Psoas muscle (tissue), 8 donors: Measurements from ENCODE around the gene MBTPS1. TPM values are rescaled to one million over a fixed set of nuclear protein-coding genes. Genes with fewer than 3 reads are reported as not detected.
A peak's percentile ranks its signal among the peaks of the same experiment; 100 is the strongest.

Source experiments
- ATAC-seq, 4 donors: fragments of 200-7000 bp; cut with Tn5 transposase; one replicate each; pipeline ENCODE4 v1.9.1; 2020; ENCODE audit warnings: moderate library complexity in 3 of 4, mild to moderate bottlenecking in 2 of 4
- DNase-seq, 2 donors: peaks; one replicate each; pipeline ENCODE4 v3.0.0-alpha.2; 2020
- H3K27ac ChIP-seq: fragments of 200-600 bp; one replicate; pipeline ENCODE4 v1.8.0; 2022
- H3K27me3 ChIP-seq, 3 donors: fragments of 200-600 bp in 1 of 3; one replicate each; pipeline versions ENCODE4 v1.6.1 to v1.8.0; 2013 to 2022; ENCODE audit warnings: low read length in 2 of 3, mild to moderate bottlenecking in 2 of 3, moderate library complexity in 1 of 3; ENCODE audit not compliant: insufficient read depth in 3 of 3
- H3K36me3 ChIP-seq, 2 donors: fragments of 200-600 bp in 1 of 2; one replicate each; pipeline versions ENCODE4 v1.6.1 to v1.8.0; 2013 to 2022; ENCODE audit warnings: low read depth in 1 of 2, mild to moderate bottlenecking in 1 of 2, moderate library complexity in 1 of 2; ENCODE audit not compliant: insufficient read depth in 1 of 2
- H3K4me1 ChIP-seq: fragments of 200-600 bp; one replicate; pipeline ENCODE4 v1.8.0; 2022
- H3K4me3 ChIP-seq: fragments of 200-600 bp; one replicate; pipeline ENCODE4 v1.8.0; 2022; ENCODE audit warnings: mild to moderate bottlenecking
- H3K9me3 ChIP-seq: fragments of 200-600 bp; one replicate; pipeline ENCODE4 v1.8.0; 2022
- WGBS, 3 donors: extraction: QIAGEN DNeasy Blood & Tissue Kit; methylation state at CpG; one replicate each; pipeline versions ENCODE4 v1.1.6 to v1.1.7; 2013; 5-methylcytosine and 5-hydroxymethylcytosine counted together
- intact Hi-C, 2 donors: fragments of 100-400 bp; cut with DNase I; formaldehyde crosslinking; loops; one replicate each; pipeline versions ENCODE4 v1.11.0 to v1.14.2; 2022
- polyA plus RNA-seq, 3 donors: library from polyadenylated mRNA; stranded (reverse); fragments of 200-250 nt; gene quantifications; one replicate each; pipeline ENCODE4 v1.2.3, GENCODE V29; 2013
- total RNA-seq, 4 donors: library from RNA; stranded (reverse); fragmentation: NEBNext Ultra II Directional in 2 of 4; extraction: Animal tissue kit (Norgen Biotek cat#: 25700) in 2 of 4; gene quantifications; one replicate each; pipeline versions ENCODE4 v1.2.1 to v1.2.4, GENCODE V29; 2021 to 2023
- TF ChIP-seq, protein P1 (sequence below): fragments of 200-600 bp; IDR thresholded peaks from one replicate; pipeline ENCODE4 v1.8.0; 2022; ENCODE audit warnings: antibody characterized with exemption
- donor health status: healthy with polysubstance abuse.
- donor health status: DM: no; HTN: no; CAD: no; lungs with moderate emphysema.
- donor health status: Bipolar disorder and iron deficiency.
- donor health status: healthy.
- donor health status: DM: yes; HTN: yes; CAD: no.
- donor health status: DM: no; HTN: no; CAD: no.
- donor health status: DM: no; HTN: no; CAD: no.
- donor health status: DM: yes; HTN: yes; CAD: no.

MBTPS1 gene
- total and polyA plus RNA-seq, 7 donors = 18.6 to 31.8 (median 28.8) TPM

DNA sequence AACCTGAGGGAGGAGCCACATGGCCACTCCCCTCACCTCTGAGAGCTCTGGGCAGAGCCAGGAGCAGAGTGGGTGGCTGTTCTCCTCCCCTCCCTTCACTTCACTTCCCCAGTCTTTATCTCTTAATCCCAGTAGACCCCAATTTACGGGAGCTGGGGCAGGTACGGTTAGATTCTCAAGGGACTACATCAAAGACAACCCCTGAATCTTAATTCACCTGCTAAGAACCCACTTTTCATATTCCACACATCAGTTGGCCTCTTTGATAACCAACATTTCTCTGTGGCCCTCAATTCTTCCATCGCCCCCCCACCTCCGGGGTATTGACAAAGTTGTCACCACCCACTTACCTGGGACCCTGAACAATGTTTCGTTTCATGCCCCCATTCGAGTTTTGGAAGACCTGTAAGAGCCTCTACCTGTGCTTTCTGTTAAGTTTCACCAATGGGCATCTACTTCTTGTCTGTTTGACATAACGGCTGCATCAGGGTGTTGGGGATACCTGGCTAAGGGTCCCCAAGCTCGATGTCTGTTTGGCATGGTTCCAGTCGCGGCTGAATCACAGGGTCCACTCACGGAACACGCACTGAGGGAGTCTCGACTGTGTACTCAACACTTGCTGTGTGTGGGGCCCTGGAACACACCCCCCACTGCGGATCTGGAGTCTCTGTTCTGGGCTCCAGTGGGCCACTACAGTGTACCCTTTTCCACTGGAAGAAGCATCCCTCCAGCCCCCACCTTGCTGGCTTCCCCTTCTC, 102.0 kb downstream of the MBTPS1 start:
- no peaks in the 10 kb centered on the region for H3K9me3 ChIP-seq
- peaks cover 0 to 10% (median 0%) of the 10 kb centered on the region in 3 donors for H3K27me3 ChIP-seq
- WGBS, 3 donors = 68 to 84% (median 69%) methylated on average over 14 of the region's 14 CpGs
- no peak overlapping the region for H3K4me3 ChIP-seq
- DNase-seq (no peak), ATAC-seq (no peak)
- intact Hi-C loops = no loop called here
- TF ChIP-seq, protein P1, sequence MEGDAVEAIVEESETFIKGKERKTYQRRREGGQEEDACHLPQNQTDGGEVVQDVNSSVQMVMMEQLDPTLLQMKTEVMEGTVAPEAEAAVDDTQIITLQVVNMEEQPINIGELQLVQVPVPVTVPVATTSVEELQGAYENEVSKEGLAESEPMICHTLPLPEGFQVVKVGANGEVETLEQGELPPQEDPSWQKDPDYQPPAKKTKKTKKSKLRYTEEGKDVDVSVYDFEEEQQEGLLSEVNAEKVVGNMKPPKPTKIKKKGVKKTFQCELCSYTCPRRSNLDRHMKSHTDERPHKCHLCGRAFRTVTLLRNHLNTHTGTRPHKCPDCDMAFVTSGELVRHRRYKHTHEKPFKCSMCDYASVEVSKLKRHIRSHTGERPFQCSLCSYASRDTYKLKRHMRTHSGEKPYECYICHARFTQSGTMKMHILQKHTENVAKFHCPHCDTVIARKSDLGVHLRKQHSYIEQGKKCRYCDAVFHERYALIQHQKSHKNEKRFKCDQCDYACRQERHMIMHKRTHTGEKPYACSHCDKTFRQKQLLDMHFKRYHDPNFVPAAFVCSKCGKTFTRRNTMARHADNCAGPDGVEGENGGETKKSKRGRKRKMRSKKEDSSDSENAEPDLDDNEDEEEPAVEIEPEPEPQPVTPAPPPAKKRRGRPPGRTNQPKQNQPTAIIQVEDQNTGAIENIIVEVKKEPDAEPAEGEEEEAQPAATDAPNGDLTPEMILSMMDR = no peak
- no peak overlapping the region for H3K27ac ChIP-seq
- no peaks in the 10 kb centered on the region for H3K4me1 ChIP-seq
- no peaks in the 10 kb centered on the region for H3K36me3 ChIP-seq

DNA sequence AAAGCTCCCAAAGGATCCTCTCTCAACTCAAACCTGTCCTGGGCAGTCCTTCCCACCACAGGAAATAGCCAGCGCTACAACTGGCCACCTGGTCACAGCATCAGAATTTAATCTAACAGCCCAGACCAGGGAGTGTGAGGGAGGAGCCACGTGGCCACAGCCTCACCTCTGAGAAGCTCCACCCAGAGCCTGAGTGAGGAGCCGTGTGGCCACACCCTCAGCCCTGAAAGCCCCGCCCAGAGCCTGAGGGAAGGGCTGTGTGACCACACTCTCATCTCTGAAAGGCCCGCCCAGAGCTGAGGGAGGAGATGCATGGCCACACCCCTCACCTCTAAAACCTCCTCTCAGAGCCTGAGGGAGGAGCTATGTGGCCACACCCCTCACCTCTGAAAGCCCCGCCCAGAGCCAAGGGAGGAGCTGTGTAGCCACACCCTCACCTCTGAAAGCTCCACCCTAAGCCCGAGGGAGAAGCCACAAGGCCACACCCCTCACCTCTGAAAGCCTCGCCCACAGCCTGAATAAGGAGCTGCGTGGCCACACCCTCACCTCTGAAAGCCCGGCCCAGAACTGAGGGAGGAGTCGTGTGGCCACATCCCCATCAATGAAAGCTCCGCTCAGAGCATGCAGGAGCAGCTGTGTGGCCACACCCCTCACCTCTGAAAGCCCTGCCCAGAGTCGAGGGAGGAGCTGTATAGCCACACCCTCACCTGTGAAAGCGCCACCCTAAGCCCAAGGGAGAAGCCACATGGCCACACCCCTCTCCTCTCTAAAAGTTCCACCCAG, 102.8 kb downstream of the MBTPS1 start:
- no peaks in the 10 kb centered on the region for H3K36me3 ChIP-seq
- no peak overlapping the region for H3K27ac ChIP-seq
- no peaks in the 10 kb centered on the region for H3K9me3 ChIP-seq
- TF ChIP-seq, protein P1 = no peak
- DNase-seq = no peak
- intact Hi-C loops = no loop called here
- no peaks in the 10 kb centered on the region for H3K4me1 ChIP-seq
- no peak overlapping the region for H3K4me3 ChIP-seq
- H3K27me3 ChIP-seq = peaks cover 0 to 15% (median 0%) of the 10 kb centered on the region in 3 donors
- peak; percentile 61 to 83 (median 74) for ATAC-seq
- WGBS, 3 donors = 20 to 28% (median 23%) methylated on average over 14 of the region's 14 CpGs

DNA sequence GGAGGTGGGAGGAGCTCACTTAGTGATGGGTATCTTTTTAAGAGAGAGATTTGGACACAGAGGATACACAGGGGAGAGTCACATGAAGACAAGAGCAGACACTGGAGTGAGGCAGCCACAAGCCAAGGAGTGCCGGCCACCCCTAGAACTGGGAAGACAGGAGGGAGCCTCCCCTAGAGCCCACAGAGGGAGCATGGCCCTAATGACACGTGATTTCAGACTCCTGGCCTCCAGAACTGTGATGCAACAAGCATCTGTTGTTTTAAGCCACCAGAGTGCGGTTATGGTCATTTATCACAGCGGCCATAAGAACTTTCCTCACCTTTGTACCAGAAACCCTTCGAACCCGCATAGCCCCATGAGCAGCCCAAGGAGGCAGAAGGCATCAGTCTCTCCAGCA, 107.5 kb downstream of the MBTPS1 start:
- ATAC-seq (no peak), DNase-seq (no peak)
- TF ChIP-seq, protein P1 = no peak
- Histone ChIP-seq H3K4me3 (no peak overlapping the region), H3K4me1 (no peaks in the 10 kb centered on the region), H3K27ac (no peak overlapping the region), H3K36me3 (no peaks in the 10 kb centered on the region), H3K9me3 (no peaks in the 10 kb centered on the region), H3K27me3 (peaks cover 0 to 6% (median 0%) of the 10 kb centered on the region in 3 donors)
- intact Hi-C loops = no loop called here
- WGBS, 3 donors = 84 to 88% (median 88%) methylated on average over 6 of the region's 6 CpGs

DNA sequence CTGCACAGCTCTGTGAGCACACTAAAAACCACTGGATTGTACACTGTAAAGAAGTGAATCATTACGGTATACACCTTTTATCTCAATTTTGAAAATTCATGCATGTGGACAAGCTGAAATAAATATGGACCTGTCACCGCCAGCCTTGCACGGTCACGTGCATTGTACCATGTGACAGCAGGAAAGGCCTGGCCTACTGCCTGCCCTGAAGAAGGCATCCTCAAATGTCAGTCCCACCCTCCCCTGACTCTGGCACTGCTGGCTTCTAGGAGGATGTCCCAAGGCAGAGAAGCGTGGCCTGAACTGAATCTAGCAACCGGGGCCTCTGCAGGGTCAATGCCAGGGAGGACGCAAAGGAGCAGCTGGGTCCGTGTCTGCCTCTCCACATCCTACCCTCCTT, 108.8 kb downstream of the MBTPS1 start:
- Histone ChIP-seq H3K36me3 (no peaks in the 10 kb centered on the region), H3K27me3 (peaks cover 0 to 6% (median 0%) of the 10 kb centered on the region in 3 donors), H3K9me3 (no peaks in the 10 kb centered on the region), H3K4me3 (no peak overlapping the region), H3K27ac (no peak overlapping the region), H3K4me1 (no peaks in the 10 kb centered on the region)
- DNase-seq (no peak), ATAC-seq (peak; percentile 59 to 78 (median 71))
- intact Hi-C loops = no loop called here
- 20 to 27% (median 23%) methylated on average over 8 of the region's 8 CpGs for WGBS, 3 donors
- TF ChIP-seq, protein P1 = no peak
